ACC112 (cell line): ENCODE measurements around the gene PLCH1.
A peak's percentile ranks its signal among the peaks of the same experiment; 100 is the strongest.
"Not testable (repeated sequence)": the region's sequence is repeated elsewhere in the genome, so short reads cannot be mapped to it uniquely, and the experiment has no call there.

Source experiments
- H2AFZ ChIP-seq: fragments of 200-600 bp; sonication (generic); one replicate; pipeline ENCODE4 v1.6.0; 2017; ENCODE audit warnings: antibody characterized with exemption, low read length; ENCODE audit not compliant: unreplicated experiment
- H3K27ac ChIP-seq: fragments of 200-600 bp; sonication (generic); 2 replicates; pipeline ENCODE4 v1.5.1; 2014; ENCODE audit warnings: low read depth, mild to moderate bottlenecking, antibody characterized with exemption, low read length, moderate library complexity
- H3K27me3 ChIP-seq: fragments of 200-600 bp; sonication (generic); 2 replicates; pipeline ENCODE4 v1.6.1; 2014; ENCODE audit warnings: mild to moderate bottlenecking, antibody characterized with exemption, low read length, moderate library complexity, mixed read lengths; ENCODE audit not compliant: insufficient read depth
- H3K36me3 ChIP-seq: fragments of 200-600 bp; sonication (generic); 2 replicates; pipeline ENCODE4 v1.6.1; 2016; ENCODE audit warnings: mild to moderate bottlenecking, antibody characterized with exemption, low read length, moderate library complexity, mixed read lengths; ENCODE audit not compliant: insufficient read depth
- H3K4me1 ChIP-seq: fragments of 200-600 bp; sonication (generic); one replicate; pipeline ENCODE4 v1.6.1; 2016; ENCODE audit warnings: low read length, mixed read lengths; ENCODE audit not compliant: insufficient read depth, unreplicated experiment, control insufficient read depth
- H3K4me3 ChIP-seq: fragments of 200-600 bp; sonication (generic); 2 replicates; pipeline ENCODE4 v1.5.1; 2014; ENCODE audit warnings: mild to moderate bottlenecking, low read depth, low read length
- H3K79me2 ChIP-seq: fragments of 200-600 bp; sonication (generic); one replicate; pipeline ENCODE4 v1.6.0; 2016; ENCODE audit warnings: low read length; ENCODE audit not compliant: control insufficient read depth, unreplicated experiment, insufficient read depth

Gene PLCH1

DNA sequence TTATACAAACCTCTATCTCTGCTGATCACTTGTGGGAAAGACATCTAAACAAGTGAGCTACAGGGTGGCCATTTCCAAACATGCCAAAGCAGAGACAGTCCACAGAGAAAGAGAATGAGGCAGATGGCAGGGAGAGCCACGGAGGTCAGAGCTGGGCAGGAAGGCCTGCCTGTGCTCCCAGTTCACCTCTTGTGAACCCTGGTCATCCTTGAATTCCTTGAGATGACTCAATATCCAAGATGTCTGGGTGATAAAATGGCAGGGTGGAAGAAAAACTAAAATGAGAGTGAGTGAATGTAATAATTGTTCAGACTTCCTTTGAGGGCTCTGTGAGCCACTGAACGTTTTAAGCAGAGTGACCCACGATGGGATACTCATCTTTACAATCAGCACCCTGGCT, 104.8 kb downstream of the PLCH1 start:
- no peak overlapping the region for H3K27ac ChIP-seq
- no peaks in the 10 kb centered on the region for H3K4me1 ChIP-seq
- no peak overlapping the region for H2AFZ ChIP-seq
- no peaks in the 10 kb centered on the region for H3K27me3 ChIP-seq
- H3K4me3 ChIP-seq: no peak overlapping the region
- no peaks in the 10 kb centered on the region for H3K79me2 ChIP-seq
- H3K36me3 ChIP-seq: no peaks in the 10 kb centered on the region

DNA sequence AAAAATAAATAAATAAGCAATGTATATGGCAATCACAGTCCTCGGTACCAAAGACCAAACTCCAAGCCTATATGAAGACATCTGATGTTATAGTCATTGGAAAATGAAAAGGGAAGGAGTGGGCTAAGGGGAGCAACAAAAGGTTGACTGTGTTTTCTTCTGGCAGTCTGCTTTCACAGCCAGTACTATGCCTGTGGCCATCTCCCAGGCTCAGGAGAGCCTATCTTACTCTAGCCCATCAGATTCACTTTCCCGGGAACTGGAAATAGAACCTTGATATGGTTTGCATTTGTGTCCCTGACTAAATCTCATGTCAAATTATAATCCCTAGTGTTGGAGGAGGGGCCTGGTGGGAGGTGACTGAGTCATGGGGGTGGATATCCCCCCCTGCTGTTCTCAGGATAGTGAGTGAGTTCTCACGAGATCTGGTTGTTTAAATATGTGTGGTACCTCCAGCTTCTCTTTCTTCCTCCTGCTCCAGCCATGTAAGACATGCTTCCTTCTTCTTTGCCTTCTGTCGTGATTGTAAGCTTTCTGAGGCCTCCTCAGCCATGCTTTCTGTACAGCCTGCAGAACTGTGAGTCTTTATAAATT, 105.3 kb downstream of the PLCH1 start:
- no peak overlapping the region for H3K27ac ChIP-seq
- H3K4me1 ChIP-seq: no peaks in the 10 kb centered on the region
- H3K27me3 ChIP-seq: no peaks in the 10 kb centered on the region
- no peak overlapping the region for H3K4me3 ChIP-seq
- no peaks in the 10 kb centered on the region for H3K36me3 ChIP-seq
- no peak overlapping the region for H2AFZ ChIP-seq
- H3K79me2 ChIP-seq: no peaks in the 10 kb centered on the region

DNA sequence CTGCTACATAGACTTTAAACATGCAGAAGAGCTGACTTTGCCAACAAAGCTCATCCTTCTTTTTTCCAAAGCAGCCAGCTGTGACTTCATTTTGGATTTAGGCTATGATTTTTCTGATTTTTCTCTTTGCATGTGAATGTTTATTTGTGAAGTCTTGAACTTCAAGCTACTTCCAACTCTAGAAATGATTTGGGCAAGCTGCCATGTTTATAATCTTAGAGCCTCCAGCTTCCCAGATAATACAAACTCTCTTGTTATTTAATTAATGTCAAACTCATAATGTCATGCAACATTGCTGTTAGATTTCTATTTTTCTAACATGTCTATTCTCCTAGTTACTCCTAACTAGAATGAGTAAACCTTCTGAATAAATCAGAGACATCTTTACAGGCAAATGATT, 106.4 kb downstream of the PLCH1 start:
- not testable (repeated sequence) for H2AFZ ChIP-seq, H3K79me2 ChIP-seq, H3K4me3 ChIP-seq, H3K4me1 ChIP-seq, H3K27ac ChIP-seq, H3K36me3 ChIP-seq, H3K27me3 ChIP-seq

DNA sequence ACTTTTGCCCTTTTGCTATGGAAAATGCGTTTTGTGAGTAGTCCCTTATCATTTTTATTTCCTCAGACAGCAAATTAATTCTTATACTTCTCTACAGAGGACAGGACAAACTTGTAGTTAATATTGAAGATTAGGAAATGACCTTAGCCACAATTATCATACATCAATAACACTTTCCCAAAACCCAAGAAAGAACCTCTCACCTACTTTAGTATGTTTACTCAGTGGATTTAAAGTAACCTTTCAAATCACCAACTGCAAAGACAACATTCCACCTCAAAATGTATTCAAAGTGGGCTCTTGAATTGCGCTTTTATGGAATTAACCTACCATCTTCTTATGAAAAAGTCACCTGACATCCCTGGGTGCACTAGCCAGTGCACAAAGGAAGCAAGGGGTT, 107.3 kb downstream of the PLCH1 start:
- Histone ChIP-seq H3K27me3 (no peaks in the 10 kb centered on the region), H3K79me2 (no peaks in the 10 kb centered on the region), H3K27ac (no peak overlapping the region), H3K4me1 (no peaks in the 10 kb centered on the region), H2AFZ (no peak overlapping the region), H3K36me3 (no peaks in the 10 kb centered on the region), H3K4me3 (no peak overlapping the region)

DNA sequence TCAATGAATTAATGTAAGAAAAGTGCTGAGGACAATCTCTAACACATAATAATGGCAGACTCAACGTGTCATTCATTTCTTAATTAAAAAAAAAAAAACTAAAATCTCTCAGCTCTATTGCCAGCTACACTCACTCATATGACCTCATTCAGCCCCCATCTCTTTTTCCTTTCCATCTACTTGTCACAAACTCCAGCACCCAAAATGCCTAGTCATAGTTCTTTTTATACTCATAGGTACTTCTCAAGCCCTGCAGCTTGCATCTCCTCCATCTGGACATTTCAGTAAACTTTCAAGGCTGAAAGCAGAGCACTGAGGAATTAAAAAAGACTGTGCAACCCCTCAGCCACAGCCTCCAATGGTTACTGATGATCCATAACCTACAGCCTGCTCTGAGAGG, 109.8 kb downstream of the PLCH1 start:
- Histone ChIP-seq H3K79me2 (no peaks in the 10 kb centered on the region), H3K4me1 (peaks cover 15% of the 10 kb centered on the region), H3K27ac (no peak overlapping the region), H2AFZ (no peak overlapping the region), H3K4me3 (no peak overlapping the region), H3K36me3 (no peaks in the 10 kb centered on the region), H3K27me3 (no peaks in the 10 kb centered on the region)

DNA sequence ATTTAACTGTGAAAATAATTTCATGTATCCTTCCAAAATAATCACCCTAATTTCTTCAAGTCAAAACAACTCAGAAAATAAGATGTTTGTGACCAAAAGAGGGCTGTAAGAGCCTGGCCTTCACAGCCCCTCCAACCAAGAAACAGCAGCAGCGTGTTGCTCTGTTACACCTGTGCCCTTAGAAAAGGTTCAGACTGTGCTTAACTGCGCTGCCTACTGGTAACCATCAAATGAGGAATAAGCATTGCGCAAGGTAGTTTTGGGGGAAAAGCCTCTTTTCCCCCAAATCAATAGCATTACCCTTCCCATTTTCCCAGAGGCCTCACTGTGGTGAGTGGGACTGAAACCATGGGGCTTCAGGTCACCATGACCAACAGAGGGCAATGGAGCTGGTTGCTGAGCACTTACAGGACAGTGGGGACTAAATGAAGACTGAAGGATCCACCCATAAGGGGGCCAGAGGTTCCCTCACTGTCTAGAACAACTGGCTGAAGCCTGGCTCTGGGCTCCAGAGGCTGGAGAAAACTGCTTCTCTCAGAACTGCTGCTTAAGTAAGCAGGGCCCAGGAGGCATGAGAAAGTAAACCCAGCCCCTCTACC, 110.7 kb downstream of the PLCH1 start:
- H3K4me1 ChIP-seq: peaks cover 15% of the 10 kb centered on the region
- H3K79me2 ChIP-seq: no peaks in the 10 kb centered on the region
- H2AFZ ChIP-seq: no peak overlapping the region
- H3K27ac ChIP-seq: no peak overlapping the region
- no peaks in the 10 kb centered on the region for H3K36me3 ChIP-seq
- H3K4me3 ChIP-seq: no peak overlapping the region
- H3K27me3 ChIP-seq: no peaks in the 10 kb centered on the region

DNA sequence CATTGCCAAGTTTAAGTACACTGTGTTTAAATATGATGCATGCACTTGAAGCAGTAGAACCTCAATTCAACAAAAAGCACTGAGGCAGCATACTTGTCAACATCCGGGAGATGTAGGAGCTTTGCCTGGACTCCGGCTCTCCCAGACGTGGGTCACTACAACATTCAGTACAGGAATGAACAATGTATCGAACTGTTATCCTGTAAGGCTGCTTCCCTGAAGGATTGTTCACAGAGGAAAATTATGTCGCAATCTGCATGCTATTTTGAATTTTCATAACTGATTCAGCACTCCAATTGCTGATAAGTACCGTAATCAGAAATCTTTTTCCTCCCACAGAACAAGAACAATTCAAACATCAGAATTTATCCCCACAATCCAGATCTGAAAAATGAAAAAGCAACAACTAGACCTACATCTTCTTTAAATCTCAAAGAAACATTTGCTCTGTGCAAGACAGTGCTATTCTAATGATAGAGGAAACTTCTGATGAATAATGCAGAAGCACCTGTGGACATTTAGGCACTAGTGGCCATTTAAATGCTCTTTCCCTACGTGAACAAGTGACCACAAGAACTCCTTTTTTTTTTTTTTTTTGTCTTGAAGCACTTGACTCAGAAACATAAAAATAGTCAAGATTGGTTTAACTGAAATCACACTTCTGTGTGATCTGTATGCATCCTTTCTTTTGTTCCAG, 113.4 kb downstream of the PLCH1 start:
- Histone ChIP-seq H3K27ac (peak overlapping the region; percentile 30), H3K4me3 (peak overlapping the region; percentile 18; the same call in 1 of the 2 replicates), H3K36me3 (no peaks in the 10 kb centered on the region), H3K4me1 (peaks cover 15% of the 10 kb centered on the region), H3K79me2 (no peaks in the 10 kb centered on the region), H2AFZ (peak overlapping the region; percentile 15), H3K27me3 (no peaks in the 10 kb centered on the region)

DNA sequence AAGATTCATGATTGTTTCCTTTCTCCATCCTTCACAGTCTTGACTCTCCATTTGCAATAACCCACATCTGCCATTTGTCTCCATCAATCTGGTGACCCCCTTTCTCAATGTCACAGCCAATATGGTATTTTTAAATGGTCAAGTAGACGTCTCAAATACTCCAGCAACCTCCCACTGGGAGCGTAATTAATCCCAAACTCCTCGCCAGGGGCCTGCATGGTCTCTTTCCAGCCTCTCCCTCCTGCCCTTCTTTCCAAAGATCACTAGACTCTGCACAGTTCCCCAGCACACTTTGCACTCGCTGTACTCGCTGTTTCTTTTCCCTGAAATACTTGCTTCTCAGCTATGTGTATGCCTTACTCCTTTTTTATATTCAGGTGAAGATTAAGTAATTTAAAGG, 115.3 kb downstream of the PLCH1 start:
- no peaks in the 10 kb centered on the region for H3K27me3 ChIP-seq
- H2AFZ ChIP-seq: no peak overlapping the region
- H3K4me3 ChIP-seq: no peak overlapping the region
- no peaks in the 10 kb centered on the region for H3K79me2 ChIP-seq
- H3K36me3 ChIP-seq: no peaks in the 10 kb centered on the region
- H3K27ac ChIP-seq: no peak overlapping the region
- H3K4me1 ChIP-seq: peaks cover 15% of the 10 kb centered on the region

DNA sequence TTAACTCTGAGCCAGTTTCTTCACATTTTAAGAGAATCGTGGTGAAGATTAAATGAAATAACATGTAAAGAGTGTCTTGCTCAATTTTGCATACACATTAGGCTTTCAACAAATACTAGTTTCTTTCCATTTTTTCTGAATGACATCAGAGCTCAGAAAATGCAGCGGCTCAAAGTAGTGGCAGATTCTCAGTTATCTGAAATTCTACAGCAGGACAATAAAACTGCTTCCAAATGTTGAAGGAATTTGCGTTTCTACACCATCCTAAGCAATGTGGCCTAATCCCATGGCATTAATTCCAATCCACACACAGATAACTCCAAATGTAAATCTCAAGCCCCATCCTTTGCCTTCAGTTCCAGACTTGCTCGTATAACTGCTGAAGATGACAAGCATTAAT, 115.8 kb downstream of the PLCH1 start:
- no peaks in the 10 kb centered on the region for H3K27me3 ChIP-seq
- no peak overlapping the region for H2AFZ ChIP-seq
- no peak overlapping the region for H3K27ac ChIP-seq

DNA sequence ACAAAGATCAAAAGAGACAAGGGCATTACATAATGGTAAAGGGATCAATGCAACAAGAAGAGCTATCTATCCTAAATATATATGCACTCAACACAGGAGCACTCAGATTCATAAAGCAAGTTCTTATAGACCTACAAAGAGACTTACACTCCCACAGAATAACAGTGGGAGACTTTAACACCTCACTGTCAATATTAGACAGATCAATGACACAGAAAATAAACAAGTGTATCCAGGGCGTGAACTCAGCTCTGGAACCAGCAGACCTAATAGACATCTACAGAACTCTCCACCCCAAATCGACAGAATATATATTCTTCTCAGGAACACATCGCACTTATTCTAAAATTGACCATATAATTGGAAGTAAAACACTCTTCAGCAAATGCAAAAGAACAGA, 122.2 kb downstream of the PLCH1 start:
- H2AFZ ChIP-seq, H3K27ac ChIP-seq, H3K4me1 ChIP-seq, H3K79me2 ChIP-seq, H3K27me3 ChIP-seq, H3K36me3 ChIP-seq, H3K4me3 ChIP-seq: not testable (repeated sequence)

More for the DNA sequence above, 115.8 kb downstream of the PLCH1 start:
- Histone ChIP-seq H3K79me2 (no peaks in the 10 kb centered on the region), H3K4me1 (peaks cover 15% of the 10 kb centered on the region), H3K4me3 (no peak overlapping the region), H3K36me3 (no peaks in the 10 kb centered on the region)

DNA sequence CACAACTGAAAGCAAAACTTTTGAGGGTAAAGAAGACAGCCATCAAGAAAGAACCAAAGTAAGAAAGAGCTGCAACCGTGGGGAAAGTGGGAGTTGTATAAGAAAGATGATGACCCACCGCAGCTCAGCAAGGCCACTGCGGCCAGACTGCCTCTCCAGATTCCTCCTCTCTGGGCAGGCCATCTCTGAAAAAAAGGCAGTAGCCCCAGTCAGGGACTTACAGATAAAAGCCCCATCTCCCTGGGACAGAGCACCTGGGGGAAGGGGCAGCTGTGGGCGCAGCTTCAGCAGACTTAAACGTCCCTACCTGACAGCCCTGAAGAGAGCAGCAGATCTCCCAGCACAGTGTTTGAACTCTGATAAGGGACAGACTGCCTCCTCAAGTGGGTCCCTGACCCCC, 124.3 kb downstream of the PLCH1 start:
- not testable (repeated sequence) for H3K27ac ChIP-seq, H3K79me2 ChIP-seq, H3K36me3 ChIP-seq, H3K4me3 ChIP-seq, H3K27me3 ChIP-seq, H3K4me1 ChIP-seq, H2AFZ ChIP-seq
